ENCODE data around the gene GJB3.

The GJB3 gene

DNA sequence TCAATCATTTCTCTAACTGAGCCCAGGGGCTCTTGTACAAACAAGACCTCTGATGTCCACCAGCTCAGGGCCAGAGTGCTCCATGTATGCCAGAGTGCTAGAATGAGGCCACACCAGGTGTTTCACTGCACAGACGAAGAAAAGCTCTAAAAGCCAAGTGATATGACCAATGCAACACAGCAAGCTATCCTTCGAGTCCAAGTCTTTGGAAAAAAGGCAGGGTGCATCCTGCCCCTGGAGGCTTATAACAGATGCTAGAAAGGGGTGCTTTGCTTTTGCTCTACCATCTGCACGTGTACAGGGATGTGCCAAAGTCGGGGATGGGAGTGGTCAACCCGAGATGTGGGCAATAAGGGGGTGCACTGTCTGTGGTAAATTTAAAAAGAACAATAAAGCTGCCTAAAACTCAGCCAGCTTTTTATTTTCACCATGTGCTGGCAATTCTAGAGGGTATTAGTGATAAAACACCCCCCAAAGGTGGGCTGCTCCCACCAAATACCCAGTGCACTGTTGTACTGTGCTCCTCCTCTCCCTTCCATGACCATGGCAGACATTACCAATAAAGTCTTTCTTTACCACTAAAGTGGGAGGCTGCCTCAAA, 46.4 kb downstream of the GJB3 start:
- DNase-seq: no peak

DNA sequence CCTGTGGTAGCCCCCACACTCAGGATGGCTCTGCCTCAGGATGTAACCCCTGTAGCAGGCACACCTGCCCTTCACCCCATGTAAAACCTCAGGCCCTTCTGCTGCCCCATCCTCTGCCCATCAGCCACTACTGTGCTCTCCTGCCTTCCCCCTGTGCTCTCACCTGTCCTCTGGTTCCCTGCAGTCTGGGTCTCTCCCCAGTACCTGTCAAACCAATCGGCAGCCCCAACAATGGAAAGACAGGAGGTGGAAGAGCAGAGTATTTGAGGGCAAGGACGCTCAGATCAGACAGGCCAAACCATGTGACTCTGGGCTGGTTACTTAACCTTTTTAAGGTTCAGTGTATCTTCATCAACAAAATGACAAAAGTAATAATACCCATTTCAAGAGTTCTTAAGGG, 47.6 kb downstream of the GJB3 start:
- DNase-seq: no peak

DNA sequence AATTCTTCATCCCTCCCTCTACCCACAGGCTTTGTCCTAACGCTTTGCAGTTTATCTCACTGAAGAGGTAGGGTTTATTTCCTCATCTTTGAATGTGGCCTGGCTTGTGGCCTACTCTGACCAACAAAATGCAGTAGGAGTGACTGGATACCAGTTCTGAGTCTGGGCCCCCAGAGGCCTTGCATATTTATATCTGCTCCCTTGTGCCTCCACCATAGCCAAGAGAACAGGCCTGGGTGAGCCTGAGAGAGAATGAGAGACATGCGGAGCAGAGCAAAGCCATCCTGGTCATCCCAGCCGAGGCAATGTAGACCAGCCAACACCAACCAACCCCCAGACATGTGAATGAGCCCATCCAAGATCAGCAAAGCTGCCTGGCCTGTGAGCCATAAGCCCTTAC, 48.2 kb downstream of the GJB3 start:
- DNase-seq: no peak

DNA sequence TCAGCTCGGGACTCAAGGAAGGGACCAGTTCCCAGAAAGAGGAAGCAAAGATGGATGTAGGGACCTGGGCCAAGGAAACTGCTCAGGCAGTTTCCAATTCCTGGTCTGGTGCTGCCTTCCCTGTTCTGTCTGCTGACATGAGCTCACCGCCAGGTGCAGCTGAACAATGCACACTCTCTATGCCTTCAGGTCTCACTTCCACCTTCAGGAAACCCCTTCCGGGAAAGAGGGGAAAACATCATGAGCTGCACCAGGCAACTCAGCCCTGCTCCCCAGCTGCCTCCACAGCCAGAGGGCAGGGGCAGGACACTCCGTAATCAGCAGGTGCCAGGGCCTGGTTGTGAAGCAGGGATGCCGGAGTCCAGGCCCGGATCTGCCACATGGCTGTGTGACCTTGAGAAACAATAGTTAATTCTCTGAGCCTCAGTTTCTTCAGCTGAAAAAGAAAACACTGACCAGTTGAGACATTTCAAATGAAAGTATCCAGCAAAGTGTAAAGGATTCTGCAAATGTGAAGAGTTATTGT, 50.8 kb downstream of the GJB3 start:
- no peak for DNase-seq

DNA sequence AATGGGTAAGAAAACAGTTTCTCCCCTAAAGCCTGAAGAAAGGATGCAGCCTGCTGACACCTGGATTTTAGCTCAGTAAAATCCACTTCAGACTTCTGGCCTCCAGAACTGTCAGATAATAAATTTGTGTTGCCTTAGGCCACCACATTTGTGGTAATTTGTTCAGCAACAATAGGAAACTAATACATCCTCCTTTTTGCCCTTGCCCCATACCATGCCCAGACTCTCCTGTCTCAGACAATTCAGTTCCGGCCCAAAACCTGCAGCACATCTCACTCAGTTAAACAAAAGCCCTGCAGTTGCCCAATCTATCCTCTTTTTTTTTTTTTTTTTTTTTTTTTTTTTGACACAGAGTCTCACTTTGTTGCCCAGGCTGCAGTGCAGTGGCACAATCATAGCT, 52.7 kb downstream of the GJB3 start:
- DNase-seq: no peak

All from activated CD4-positive, alpha-beta T cell treated with anti-CD3 and anti-CD28 coated beads, Interleukin-2, amount 50 U/mL, for 16 hours (primary cell).